Measurements from ENCODE around the gene GFER.
A peak's percentile ranks its signal among the peaks of the same experiment; 100 is the strongest.
"Not testable (repeated sequence)": the region's sequence is repeated elsewhere in the genome, so short reads cannot be mapped to it uniquely, and the experiment has no call there.

GFER gene

GRCh38 chr16:2008009-2008526 lies 24.1 kb downstream of the GFER start:
- DNase-seq, result no peak

DNA sequence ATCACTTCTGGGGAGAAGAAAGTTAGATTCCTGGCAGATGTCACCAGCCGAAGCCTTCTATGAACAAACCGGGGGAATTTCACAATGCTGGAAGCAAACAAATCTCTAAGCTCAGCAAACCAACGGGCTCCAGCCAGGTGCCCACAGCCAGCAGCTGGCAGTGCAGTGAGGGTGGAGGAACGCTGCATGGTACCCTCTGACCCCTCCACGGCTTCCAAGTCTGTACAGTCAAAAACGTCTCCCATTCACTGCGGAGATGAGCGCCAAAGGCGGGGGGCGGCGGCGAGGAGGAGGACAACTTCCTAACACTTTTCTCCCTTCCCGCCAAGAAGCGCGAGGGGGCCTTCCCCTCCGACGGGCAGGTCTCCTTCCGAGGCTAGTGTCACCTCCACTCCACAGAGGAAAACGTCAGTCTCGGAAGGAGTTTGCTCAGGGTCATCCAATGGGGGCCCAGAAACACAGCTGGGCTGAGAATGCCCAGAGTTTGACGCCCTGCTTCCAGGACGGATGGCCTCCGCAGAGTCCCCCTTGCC lies 24.7 kb downstream of the GFER start:
- no peak for DNase-seq

DNA sequence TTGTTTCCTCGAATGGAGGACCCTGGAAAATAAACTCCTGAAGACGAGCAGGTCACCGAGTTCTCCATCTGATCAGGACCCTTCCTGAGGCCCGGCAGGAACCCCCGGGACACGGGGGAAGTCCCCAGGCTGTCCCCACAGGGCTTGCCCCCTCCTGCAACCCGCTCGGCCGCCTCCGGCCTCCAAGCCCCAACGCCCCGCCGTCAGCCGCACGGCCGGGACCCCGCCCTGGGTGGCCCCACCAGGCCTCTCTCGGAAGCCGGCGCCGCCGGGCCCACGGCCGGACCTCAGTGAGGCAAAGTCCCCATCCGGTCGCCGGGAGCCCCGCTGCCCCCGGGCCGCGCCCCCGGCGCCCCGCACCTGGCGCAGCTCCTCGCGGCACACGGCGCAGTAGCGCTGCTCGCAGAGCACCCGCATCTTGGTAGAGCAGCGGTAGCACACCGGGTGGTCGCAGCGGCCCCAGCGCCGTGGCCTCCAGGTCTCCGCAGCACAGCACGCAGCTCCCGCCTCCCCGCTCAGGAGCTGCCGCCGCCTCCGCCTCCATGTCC lies 25.2 kb downstream of the GFER start:
- no peak for DNase-seq

DNA sequence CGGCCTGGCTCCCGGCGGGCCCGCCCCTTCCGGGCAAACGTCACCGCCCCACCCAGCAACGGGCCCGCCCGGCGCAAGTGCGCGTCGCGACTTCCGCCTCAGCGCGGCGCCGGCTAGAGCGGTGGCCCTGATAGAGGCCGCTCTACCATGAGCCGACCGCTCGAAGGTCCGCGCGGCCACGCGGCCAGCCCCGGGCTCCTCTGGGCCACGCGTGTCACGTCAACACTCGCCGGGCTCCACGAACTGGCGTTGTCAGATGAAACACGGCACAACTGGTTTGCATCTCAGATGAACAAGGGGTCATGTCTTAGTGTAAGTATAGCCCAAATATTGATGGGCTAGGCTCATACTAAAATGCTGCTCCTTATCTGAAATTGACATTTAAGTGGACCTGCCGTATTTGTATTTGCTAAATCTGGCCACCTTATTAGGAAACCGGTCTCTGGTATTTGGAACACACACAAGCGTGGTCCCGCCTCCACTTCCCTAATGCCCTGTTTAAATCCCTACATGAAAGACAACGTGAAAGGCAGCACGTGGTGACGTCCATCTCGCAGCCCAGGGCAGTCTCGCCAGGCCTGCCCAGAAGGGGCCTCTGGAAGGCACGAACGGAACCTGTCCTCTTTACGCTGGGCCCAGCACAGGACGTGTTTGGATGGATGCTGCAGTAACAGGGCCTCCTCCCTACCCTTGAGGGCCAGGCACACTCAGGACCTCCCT lies 26.0 kb downstream of the GFER start, which contains the start of gene ZNF598:
ZNF598 (minus strand) TSS at position 31 of the 720 bp plus-strand sequence.
- peak; percentile 73 to 82 for DNase-seq

GRCh38 chr16:2011726-2012125 lies 27.7 kb downstream of the GFER start:
- DNase-seq, result not testable (repeated sequence)

DNA sequence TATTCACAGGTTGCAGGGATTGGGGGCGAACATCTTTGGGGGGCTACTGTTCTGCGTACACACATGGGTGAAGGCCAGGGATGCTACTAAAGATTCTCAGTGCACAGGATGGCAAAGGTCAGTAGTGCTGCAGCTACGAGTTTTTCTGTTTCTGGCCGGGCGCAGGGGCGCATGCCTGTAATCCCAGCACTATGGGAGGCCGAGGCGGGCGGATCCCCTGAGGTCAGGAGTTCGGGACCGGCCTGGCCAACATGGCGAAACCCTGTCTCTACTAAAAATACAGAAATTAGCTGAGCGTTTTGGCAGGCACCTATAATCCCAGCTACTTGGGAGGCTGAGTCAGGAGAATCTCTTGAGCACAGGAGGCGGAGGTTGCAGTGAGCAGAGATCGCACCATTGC lies 29.5 kb downstream of the GFER start:
- no peak for DNase-seq

DNA sequence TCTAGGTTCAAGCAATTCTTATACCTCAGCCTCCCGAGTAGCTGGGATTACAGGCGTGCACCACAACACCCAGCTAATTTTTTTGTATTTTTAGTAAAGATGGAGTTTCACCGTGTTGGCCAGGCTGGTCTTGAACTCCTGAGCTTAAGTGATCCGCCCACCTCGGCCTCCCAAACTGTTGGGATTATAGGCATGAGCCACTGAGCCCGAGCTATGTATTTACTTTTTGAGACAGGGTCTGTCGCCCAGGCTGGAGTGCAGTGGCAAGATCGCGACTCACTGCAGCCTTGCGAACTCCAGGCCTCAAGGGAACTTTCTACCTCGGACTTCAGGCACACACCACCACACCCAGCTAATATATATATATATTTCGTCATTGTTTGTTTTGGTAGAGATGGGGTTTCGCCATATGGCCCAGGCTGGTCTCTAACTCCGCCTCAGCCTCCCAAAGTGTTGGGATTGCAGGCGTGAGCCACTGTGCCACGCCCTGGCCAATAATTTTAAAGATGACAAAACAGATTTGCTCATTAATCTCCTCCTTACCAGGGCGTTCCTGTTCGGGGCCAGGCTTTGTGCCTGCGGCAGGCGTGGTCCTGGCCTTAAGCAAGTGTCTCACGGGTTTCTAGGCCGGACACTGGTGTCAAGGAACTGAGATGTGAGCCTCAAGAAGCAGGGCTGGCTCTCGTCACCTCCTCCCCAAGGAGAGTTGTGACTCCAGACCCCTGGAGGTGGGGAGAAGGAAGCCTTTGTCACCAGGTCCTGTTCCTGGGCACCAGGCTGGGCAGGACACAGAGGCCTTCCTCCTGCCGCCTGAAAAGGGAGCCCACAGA lies 31.3 kb downstream of the GFER start:
- no peak for DNase-seq

- no peak for DNase-seq
Measured at GRCh38 chr16:2015947-2016208, 31.9 kb downstream of the GFER start.

DNA sequence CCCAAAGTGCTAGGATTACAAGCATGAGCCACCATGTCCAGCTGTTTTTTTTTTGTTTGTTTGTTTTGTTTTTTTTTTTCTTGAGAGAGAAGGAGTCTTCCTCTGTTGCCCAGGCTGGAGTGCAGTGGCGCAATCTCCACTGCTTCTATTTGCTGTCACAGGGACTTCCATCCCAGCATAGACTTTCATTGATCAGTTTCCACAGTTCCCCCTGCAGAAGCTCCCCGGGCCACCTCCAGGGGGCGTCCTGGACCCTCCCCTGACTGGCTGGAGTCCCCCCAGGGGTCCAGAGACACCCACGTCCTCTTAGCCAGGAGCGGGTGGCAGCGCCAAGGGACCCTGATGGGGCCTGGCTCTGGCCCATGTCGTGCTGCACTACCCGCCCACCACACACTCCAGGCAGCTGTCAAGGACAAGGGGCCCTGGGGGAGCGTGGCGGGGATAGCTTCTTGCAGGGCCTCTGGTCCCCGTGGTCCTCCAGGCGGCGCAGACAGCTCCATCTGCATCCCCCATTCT lies 32.5 kb downstream of the GFER start:
- DNase-seq, result no peak

GRCh38 chr16:2019518-2019920 lies 35.5 kb downstream of the GFER start, which contains the start of gene NPW:
TSS of gene NPW (plus strand) at chr16:2019785.
- peak; percentile 37 to 40 for DNase-seq

DNA sequence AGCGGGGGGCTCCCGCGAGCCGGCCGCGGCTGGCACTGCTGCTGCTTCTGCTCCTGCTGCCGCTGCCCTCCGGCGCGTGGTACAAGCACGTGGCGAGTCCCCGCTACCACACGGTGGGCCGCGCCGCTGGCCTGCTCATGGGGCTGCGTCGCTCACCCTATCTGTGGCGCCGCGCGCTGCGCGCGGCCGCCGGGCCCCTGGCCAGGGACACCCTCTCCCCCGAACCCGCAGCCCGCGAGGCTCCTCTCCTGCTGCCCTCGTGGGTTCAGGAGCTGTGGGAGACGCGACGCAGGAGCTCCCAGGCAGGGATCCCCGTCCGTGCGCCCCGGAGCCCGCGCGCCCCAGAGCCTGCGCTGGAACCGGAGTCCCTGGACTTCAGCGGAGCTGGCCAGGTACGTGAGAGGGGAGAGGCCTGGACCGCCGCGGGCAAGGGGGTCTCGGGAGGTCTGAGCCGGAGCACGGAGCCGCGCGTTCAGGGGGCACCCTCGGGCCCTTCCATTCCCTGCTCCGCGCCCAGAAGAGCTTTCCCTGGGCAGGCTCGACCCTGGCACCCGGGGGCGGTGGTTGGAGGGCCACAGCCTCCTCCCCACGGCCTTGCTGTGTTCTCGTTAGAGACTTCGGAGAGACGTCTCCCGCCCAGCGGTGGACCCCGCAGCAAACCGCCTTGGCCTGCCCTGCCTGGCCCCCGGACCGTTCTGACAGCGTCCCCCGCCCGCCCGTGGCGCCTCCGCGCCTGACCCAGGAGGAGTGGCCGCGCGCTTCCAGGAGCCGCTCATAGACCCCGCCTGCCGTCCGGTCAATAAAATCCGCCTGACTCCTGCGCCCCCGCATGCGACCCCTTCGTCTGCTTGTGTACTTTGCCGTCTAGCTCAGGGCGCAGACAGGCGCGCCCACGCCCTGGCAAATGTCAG lies 36.2 kb downstream of the GFER start:
- DNase-seq, result no peak

DNA sequence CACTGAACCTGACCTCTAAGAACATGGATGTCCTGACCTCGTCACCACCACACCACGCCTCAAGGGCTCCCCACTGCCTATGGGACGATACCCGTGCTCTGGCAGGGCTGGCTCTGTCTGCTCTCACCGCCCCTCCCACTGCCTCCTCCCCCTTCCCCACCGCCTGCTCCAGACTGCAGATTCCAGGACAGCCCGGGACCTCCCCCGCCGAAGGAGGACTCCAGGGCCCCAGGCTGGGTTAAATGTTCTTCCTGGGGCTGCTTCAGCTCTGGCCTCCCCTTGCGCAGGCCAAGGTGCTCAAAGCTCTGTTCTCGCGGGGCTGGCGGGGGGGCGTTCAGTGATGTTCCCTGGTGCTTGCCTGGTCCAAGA lies 38.7 kb downstream of the GFER start:
- DNase-seq, result no peak

- DNase-seq, result peak; percentile 90 to 97
Measured at GRCh38 chr16:2023092-2024031, 39.4 kb downstream of the GFER start.

GRCh38 chr16:2024032-2024420 lies 40.0 kb downstream of the GFER start:
- DNase-seq, result no peak

GRCh38 chr16:2025251-2025650 lies 41.3 kb downstream of the GFER start:
- DNase-seq, result no peak

GRCh38 chr16:2025878-2026460 lies 42.0 kb downstream of the GFER start:
- no peak for DNase-seq

GRCh38 chr16:2026461-2027023 lies 42.5 kb downstream of the GFER start, which contains the start of gene NHERF2:
TSS of gene NHERF2 (plus strand) at chr16:2026902. CDS start at chr16:2027006, 104 bp downstream.
- DNase-seq, result no peak

- DNase-seq, result no peak
Measured at GRCh38 chr16:2027024-2028010, 43.3 kb downstream of the GFER start.

- no peak for DNase-seq
Measured at GRCh38 chr16:2028146-2028545, 44.2 kb downstream of the GFER start.

Measured in stimulated activated CD4-positive, alpha-beta T cell treated with anti-CD3 and anti-CD28 coated beads, Interleukin-4, amount 100 ng/mL, for 4 hours (primary cell).